Osteocyte (in vitro differentiated cells): ENCODE data around the gene EPS8L1. TPM values are rescaled to one million over a fixed set of nuclear protein-coding genes. Genes with fewer than 3 reads are reported as not detected.

Source experiments
- DNase-seq: peaks from one replicate; pipeline ENCODE4 v3.0.0; 2021; ENCODE audit warnings: mixed read lengths; ENCODE audit not compliant: unreplicated experiment; ENCODE audit errors: extremely low spot score
- H3K27ac Mint-ChIP-seq: one replicate; pipeline ENCODE4 v1.8.0; 2021; ENCODE audit warnings: mild to moderate bottlenecking, mixed read lengths; ENCODE audit not compliant: unreplicated experiment
- H3K27me3 Mint-ChIP-seq: one replicate; pipeline ENCODE4 v1.8.0; 2021; ENCODE audit warnings: mixed read lengths; ENCODE audit not compliant: unreplicated experiment
- H3K36me3 Mint-ChIP-seq: one replicate; pipeline ENCODE4 v1.8.0; 2021; ENCODE audit warnings: mixed read lengths; ENCODE audit not compliant: unreplicated experiment
- H3K4me1 Mint-ChIP-seq: one replicate; pipeline ENCODE4 v1.8.0; 2021; ENCODE audit warnings: mixed read lengths; ENCODE audit not compliant: unreplicated experiment
- H3K4me3 Mint-ChIP-seq: one replicate; pipeline ENCODE4 v1.8.0; 2021; ENCODE audit warnings: mild to moderate bottlenecking, moderate library complexity, mixed read lengths; ENCODE audit not compliant: unreplicated experiment
- H3K9me3 Mint-ChIP-seq: one replicate; pipeline ENCODE4 v1.8.0; 2021; ENCODE audit warnings: mixed read lengths; ENCODE audit not compliant: unreplicated experiment
- CTCF ChIP-seq: fragments of 200-600 bp; sonication (generic); IDR thresholded peaks from 2 replicates; pipeline ENCODE4 v1.5.0; 2021; ENCODE audit warnings: antibody characterized with exemption, mild to moderate bottlenecking, moderate library complexity
- total RNA-seq: library from RNA; stranded (reverse); gene quantifications from 2 replicates; pipeline ENCODE4 v1.2.1, GENCODE V29; 2021

Gene EPS8L1
- total RNA-seq, 1 donor from 2014 or later = 4.5 TPM

- Mint-ChIP-seq H3K36me3 (peaks cover 7% of the 10 kb centered on the region), H3K27me3 (peaks cover 18% of the 10 kb centered on the region), H3K4me1 (peaks cover 29% of the 10 kb centered on the region), H3K9me3 (no peaks in the 10 kb centered on the region), H3K4me3 (peak overlapping the region; percentile 86), H3K27ac (peak overlapping the region; percentile 91)
- peak; percentile 94 for DNase-seq
- peak; percentile 93 for TF ChIP-seq CTCF
Measured at GRCh38 chr19:55088543-55089341, 13.1 kb downstream of the EPS8L1 start.

- TF ChIP-seq CTCF = no peak
- peak overlapping the region; percentile 0 for H3K4me3 Mint-ChIP-seq
- H3K9me3 Mint-ChIP-seq = no peaks in the 10 kb centered on the region
- H3K27ac Mint-ChIP-seq = peak overlapping the region; percentile 20
- H3K36me3 Mint-ChIP-seq = peaks cover 7% of the 10 kb centered on the region
- peaks cover 29% of the 10 kb centered on the region for H3K4me1 Mint-ChIP-seq
- H3K27me3 Mint-ChIP-seq = peaks cover 12% of the 10 kb centered on the region
- no peak for DNase-seq
Measured at GRCh38 chr19:55089342-55089944, 13.8 kb downstream of the EPS8L1 start.

- peaks cover 11% of the 10 kb centered on the region for H3K36me3 Mint-ChIP-seq
- H3K4me1 Mint-ChIP-seq = peaks cover 29% of the 10 kb centered on the region
- H3K27ac Mint-ChIP-seq = peak overlapping the region; percentile 11
- no peak for TF ChIP-seq CTCF
- no peak for DNase-seq
- H3K4me3 Mint-ChIP-seq = no peak overlapping the region
- H3K9me3 Mint-ChIP-seq = no peaks in the 10 kb centered on the region
- peaks cover 3% of the 10 kb centered on the region for H3K27me3 Mint-ChIP-seq
Measured at GRCh38 chr19:55090564-55090963, 14.9 kb downstream of the EPS8L1 start.

GRCh38 chr19:55091126-55091910 is 15.6 kb downstream of the EPS8L1 start:
- Mint-ChIP-seq H3K27ac (no peak overlapping the region), H3K4me1 (peaks cover 29% of the 10 kb centered on the region), H3K9me3 (no peaks in the 10 kb centered on the region), H3K4me3 (no peak overlapping the region), H3K36me3 (peaks cover 11% of the 10 kb centered on the region), H3K27me3 (no peaks in the 10 kb centered on the region)
- no peak for TF ChIP-seq CTCF
- DNase-seq = no peak

- Mint-ChIP-seq H3K4me3 (no peak overlapping the region), H3K36me3 (peaks cover 11% of the 10 kb centered on the region)
Measured at GRCh38 chr19:55091955-55092354, 16.3 kb downstream of the EPS8L1 start.

More at GRCh38 chr19:55091955-55092354, 16.3 kb downstream of the EPS8L1 start:
- no peak for DNase-seq
- no peaks in the 10 kb centered on the region for H3K27me3 Mint-ChIP-seq
- no peak for TF ChIP-seq CTCF
- H3K27ac Mint-ChIP-seq = no peak overlapping the region
- H3K4me1 Mint-ChIP-seq = peaks cover 27% of the 10 kb centered on the region
- H3K9me3 Mint-ChIP-seq = no peaks in the 10 kb centered on the region
